Mammary epithelial cell (primary cell): Measurements from ENCODE around the gene UBE3D.

Source experiments
- CTCF ChIP-seq, 2 donors: IDR thresholded peaks in 1 of 2; conservative IDR thresholded peaks in 1 of 2; 2 replicates each; pipeline ENCODE4 v1.5.1; 2011 to 2012; ENCODE audit warnings: inconsistent platforms in 2 of 2, low read length in 2 of 2, mild to moderate bottlenecking in 2 of 2, control low read depth in 1 of 2, low read depth in 1 of 2; ENCODE audit not compliant: insufficient read depth in 1 of 2; ENCODE audit errors: extremely low read depth in 1 of 2
- EZH2 ChIP-seq: IDR thresholded peaks from 2 replicates; pipeline ENCODE4 v1.6.1; 2012; ENCODE audit warnings: low read length, inconsistent platforms, borderline replicate concordance

DNA sequence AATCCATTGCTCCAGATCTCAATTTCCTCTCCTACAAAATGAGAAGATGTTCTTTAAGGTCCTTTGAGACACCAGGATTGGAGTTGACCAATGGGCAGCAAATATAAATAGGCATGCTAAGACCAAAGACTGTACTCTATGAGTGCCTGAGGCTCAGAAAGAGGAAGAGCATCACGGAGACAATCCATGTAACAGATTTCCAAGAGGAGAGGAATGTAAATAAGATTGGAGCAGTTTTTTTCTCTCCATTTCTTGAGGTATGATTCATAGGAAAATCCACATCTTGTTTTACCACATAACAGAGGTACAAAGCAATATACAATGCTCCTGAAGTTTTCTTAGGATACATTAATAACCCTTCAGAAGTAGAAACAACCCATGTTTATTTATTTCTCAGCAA is 109.8 kb downstream of the UBE3D start:
- TF ChIP-seq CTCF (conservative IDR thresholded peaks at IDR 0.05 in 1 of 2, IDR thresholded peaks at IDR 0.05 in 1 of 2; ENCODE audit: extremely low read depth in 1 of 2, insufficient read depth in 1 of 2, low read depth in 1 of 2, low read length in 2 of 2), result no peak
- TF ChIP-seq EZH2, result no peak
